ENCODE data around the gene CMTM1.
"Not testable (repeated sequence)": the region's sequence is repeated elsewhere in the genome, so short reads cannot be mapped to it uniquely, and the experiment has no call there.

The CMTM1 gene

DNA sequence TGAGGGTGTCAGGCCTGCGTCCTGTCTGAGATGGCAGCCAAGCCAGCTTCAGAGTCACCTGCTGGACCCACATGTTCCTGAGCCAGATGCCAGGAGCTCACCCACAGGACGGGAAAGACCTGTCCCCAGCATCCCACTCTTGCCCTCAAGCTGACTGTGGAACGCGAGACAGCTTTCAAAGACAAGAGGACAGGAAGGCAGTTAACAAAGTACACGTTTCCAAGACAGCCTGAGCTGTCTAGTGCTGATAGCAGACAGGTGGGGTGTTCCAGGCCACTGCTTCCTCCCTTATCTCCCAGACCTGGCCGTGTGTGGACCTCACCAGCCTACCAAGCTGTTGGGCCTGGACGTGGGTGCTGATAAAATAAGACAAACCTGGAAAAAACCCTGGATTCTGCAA, 51.5 kb downstream of the CMTM1 start:
- no peak for DNase-seq

DNA sequence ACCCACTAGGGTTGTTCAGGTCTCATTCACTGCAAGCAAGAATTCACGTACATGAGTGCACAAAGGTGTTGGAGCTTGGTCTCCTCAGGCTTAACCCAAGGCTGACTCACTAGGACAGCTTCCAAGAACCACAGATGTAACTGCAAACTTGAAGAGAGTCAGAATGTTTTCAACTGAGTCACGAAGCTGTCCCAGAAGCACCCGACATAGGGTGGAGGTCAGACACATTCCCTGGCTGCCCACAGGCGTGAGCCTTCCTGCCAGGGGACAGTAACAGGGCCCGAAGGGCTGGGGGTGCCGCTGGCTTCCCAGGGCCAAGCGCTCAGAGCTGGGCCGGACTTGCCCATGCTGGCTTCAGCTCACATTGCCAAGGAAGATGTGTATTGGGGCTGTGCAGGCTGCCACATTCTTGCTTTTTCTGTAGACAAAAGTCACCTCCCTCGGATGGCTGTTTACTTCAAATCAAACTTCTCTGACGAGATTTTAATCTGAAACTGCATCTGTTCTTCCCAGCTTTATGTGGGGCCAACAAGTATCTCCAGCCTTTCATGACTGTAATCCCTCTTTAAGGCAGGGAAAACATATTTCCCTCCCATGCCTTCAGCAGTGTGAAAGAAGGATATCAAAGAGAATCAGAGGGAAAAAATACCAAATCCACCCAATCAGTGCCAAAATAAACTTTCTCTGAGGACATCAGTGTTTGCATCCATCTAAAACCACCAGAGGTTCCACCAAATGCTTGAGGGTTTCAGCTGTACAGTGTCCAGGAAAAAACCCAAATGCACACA, 52.5 kb downstream of the CMTM1 start:
- DNase-seq: no peak

DNA sequence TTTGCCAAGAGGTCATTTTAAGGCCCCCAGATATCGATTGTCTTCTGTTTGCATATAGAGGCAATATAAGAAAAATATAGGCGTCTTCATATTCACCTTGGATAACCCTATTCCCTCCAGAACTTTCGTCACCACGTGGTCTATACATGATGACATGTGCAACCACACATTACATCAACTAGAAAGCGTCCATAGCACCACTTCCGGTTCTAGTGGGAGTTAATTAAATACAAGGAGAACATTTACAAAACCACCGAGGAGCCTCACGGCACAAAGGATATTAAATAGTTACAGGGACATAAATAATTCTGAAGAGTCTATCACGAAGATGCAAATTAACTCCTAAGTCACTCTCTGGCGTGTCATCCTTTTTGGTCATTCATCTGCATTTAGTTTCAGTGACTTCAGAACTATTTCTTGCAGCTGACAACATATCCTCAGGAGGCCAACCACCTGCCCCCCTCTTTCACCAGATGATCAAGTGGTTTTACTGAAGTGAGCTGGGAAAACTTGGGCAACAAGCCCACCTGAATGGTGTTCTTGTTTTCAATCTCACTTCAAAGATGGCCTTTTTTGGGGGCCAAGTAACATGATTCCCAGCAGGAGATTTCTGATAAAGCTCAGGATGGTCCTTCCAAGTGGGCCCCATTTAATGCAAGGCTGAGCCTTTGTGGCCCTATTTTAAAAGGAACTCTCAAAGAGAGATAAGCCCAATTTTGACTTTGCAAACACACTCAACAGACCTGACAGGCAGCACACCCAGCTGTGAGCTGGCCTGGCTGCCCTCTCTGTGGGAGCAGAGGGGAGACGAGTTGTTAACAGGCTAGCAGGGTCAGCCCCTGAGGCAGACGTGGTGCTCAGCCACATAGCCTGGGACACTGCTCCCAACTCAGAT, 53.5 kb downstream of the CMTM1 start:
- DNase-seq: no peak

DNA sequence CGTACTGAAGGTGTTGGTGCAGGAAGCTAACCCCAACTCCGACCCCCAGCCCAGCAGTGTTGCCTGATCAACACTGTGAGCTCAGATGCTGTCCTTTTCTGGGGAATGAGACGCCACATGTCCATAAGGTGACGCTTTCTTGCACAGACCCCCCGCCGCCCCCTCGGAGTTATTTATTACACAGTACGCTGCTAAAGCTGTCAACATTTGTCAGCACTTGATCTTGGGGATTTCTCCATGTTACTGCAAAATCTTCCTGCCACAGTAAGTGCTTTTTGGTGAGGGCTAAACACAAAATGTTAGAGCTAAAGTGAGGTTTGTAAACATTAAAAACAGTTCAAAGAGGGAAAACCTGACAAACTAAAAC, 54.2 kb downstream of the CMTM1 start:
- DNase-seq: no peak

DNA sequence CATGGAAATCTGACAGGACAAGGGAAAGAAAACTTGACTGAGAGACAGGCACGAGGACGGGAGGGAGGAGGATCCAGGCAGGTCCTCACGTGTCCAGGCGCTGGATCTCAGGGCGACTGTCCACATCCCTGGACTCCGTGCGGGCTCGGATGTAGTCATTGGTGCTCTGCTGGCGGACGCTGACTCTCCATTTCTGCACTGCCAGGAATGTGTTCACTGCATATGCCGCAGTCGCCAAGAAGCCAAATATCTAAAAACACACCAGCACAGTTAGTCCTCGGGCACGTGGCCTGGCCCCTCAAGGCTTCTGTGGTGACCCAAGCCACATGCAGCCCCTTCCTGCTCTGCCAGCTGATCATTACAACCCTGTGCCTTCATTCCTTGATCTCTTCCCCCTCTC, 55.7 kb downstream of the CMTM1 start:
- no peak for DNase-seq

DNA sequence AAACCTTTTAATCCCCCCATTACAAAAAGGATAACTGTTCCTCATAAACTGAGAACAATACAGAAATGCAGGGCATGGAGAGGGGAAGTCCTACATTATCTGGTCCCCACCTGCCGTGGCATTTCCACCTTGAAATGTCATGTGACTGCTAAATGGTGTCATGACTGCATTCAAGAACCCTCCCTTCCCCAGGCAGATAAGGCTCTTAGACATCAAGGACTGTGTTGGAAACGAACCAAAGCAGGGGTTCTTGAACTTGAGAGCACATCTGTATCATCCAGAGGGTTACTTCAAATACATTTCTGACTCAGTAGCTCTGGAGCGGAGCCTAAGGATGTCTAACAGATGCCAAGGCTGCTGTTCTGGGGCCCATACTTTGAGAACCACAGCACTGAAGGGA, 56.6 kb downstream of the CMTM1 start:
- no peak for DNase-seq

DNA sequence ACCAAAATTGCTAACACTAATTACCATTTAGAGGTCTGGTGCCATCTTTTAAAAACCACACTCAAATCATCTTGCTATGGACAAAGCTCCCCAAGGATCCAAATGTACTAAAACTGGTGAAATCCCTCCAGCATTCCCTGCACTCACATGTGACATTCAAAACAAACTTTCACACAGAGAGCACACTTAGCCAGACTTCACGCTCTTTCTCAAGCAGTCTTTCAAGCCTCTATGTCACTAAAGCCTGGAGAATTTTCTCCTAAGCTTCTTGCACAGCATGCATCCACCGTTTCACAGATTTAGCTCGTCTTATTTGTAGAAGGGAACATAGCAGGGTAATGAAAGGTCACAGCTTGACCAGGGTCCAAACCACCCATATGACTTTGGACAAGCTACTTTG, 57.5 kb downstream of the CMTM1 start:
- DNase-seq: no peak

DNA sequence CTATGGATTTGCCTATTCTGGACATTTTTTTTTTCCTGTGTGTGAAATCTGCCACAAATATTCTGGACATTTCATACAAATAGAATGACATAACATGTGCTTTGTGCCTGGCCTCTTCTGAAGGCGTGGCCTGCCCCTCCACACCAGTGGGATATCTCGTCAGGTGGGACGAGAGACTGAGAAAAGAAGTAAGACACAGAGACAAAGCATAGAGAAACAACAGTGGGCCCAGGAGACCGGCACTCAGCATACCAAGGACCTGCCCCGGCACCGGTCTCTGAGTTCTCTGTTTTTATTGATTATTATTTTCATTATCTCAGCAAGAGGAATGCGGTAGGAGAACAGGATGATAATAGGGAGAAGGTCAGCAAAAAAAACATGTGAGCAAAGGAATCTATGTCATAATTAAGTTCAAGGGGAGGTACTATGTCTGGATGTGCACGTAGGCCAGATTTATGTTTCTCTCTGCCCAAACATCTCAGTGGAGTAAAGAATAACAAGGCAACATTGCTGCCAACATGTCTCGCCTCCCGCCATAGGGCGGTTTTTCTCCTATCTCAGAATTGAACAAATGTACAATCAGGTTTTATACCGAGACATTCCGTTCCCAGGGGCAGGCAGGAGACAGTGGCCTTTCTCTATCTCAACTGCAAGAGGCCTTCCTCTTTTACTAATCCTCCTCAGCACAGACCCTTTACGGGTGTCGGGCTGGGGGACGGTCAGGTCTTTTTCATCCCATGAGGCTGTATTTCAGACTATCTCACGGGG, 61.6 kb downstream of the CMTM1 start:
- DNase-seq: not testable (repeated sequence)
